GM12874 (cell line): ENCODE measurements around the gene WDR88.

Source experiments
- CTCF ChIP-seq: IDR thresholded peaks from 2 replicates; pipeline ENCODE4 v1.5.1; 2011; ENCODE audit warnings: low read depth, mild to moderate bottlenecking, control low read depth, low read length, moderate library complexity; ENCODE audit not compliant: insufficient read depth

Gene WDR88

DNA sequence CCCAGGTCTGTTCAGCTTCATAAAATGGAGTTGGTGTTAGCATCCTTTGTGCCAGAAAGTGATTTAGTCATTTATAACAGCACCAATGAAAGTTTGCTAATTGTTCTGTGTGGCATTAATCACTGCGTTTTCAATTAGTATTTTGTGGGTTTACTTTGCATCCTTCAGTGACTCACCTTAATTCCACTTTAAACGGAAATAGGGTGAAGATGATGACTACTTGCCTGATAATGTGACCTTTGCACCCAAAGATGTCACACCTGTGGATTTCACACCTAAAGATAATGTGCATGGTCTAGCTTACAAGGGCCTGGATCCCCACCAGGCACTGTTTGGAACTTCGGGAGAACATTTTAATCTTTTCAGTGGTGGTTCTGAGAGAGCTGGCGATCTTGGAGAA is 35.9 kb upstream of the WDR88 start:
- TF ChIP-seq CTCF = no peak

GRCh38 chr19:33098055-33098534 is 33.8 kb upstream of the WDR88 start:
- TF ChIP-seq CTCF = no peak

DNA sequence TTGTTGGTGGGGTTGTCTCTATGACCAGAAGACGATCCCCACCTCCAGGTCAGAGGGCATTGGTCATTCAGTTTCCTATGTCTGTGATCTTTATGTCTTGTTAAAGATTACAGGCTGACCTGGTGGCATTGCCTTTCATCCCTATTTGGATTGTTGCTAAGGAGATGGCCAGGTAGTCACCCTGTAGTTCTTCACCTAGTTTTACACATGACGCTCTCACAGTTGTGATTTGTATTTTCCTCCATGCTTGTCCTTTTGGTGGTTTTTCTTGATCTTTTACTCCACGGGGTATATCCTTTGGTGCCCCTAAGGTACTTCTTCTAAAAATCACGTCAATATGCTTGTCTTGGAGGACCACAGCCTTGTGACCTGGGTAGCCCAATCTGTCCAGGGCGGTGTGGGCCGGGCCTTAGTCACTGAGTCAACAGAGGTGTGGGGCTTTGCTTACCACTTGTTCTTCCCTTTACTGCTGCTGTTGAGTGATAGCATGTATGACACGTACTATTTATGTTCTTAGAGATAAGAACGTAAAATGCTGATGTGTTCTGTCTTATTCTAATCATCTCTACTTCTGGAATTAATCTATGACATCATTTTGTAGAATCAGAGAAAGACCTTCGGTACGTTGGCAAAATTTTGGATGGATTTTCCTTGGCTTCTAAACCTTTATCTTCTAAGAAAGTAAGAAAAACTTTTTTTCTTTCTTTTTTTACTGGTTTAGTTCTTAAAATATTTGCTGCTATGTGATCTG is 30.8 kb upstream of the WDR88 start:
- no peak for TF ChIP-seq CTCF

- TF ChIP-seq CTCF = no peak
Observed at GRCh38 chr19:33102893-33103292, 29.0 kb upstream of the WDR88 start.

GRCh38 chr19:33108161-33108560 is 23.8 kb upstream of the WDR88 start:
- TF ChIP-seq CTCF = no peak

DNA sequence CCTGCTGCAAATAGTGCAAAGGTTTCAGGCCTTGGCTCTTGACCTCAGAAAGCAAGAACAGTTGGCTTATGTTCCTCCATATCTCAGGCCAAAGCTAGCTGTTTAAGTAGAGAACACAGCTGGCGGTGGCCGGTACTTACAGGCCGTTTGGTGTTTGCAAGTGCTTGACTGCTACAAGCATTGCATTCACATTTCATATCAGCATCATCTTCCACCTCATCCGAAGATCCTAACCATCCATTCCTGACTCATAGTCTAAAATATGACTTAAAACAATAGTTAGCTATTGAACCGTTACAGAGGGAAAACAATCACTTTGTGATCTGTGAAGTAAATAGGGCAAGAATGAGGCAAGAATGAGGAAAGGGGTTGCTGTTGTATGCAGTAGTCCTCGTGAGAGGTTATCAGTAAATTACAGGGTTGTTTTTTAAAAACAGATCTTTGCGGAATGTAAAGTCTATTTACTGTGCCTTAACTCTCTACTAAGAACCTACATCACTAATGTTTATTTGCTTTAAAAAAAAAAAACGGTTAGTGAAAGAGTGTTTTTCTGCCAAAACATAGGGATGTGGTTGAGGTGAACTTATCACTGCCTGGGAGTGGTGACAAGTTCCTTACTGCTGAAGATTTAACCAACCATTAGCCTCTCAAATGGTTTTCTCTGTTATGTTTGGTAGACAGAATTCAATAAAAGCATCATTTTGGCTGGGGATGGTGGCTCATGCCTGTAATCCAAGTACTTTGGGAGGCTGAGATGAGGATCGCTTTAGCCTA is 21.6 kb upstream of the WDR88 start:
- no peak for TF ChIP-seq CTCF

- TF ChIP-seq CTCF = no peak
Observed at GRCh38 chr19:33111587-33111986, 20.3 kb upstream of the WDR88 start.
